ENCODE measurements around the gene UNK. TPM values are rescaled to one million over a fixed set of nuclear protein-coding genes. Genes with fewer than 3 reads are reported as not detected.

The UNK gene
- total RNA-seq, 6 experiments from 2014 or later = 5.8 to 29.2 (median 11.1) TPM

GRCh38 chr17:75807861-75808260, 23.3 kb downstream of the UNK start:
- Histone ChIP-seq H3K27ac (no peak overlapping the region), H3K27me3 (no peaks in the 10 kb centered on the region), H3K9me3 (no peaks in the 10 kb centered on the region), H3K36me3 (peaks cover 0 to 16% (median 5%) of the 10 kb centered on the region in 4 donors), H3K4me3 (no peak overlapping the region), H3K4me1 (peaks cover 0 to 16% (median 7%) of the 10 kb centered on the region in 4 donors)
- 94% methylated on average over 2 of the region's 3 CpGs for WGBS (ENCODE audit: insufficient coverage, low coverage, low lambda C conversion rate, missing lambda C conversion rate)
- intact Hi-C loops (cut with DNase I) = no loop called here
- ATAC-seq (no peak), DNase-seq (peak in 1 of 3 donors; percentile 5)
- TF ChIP-seq POLR2A (IDR thresholded peaks at IDR 0.05) = no peak
- no peak for TF ChIP-seq CTCF (IDR thresholded peaks at IDR 0.05)

- peaks cover 0 to 22% (median 11%) of the 10 kb centered on the region in 4 donors for H3K36me3 ChIP-seq
- H3K4me1 ChIP-seq = peaks cover 0 to 16% (median 7%) of the 10 kb centered on the region in 4 donors
- DNase-seq = no peak
- H3K27me3 ChIP-seq = no peaks in the 10 kb centered on the region
- no peaks in the 10 kb centered on the region for H3K9me3 ChIP-seq
- ATAC-seq = no peak
- H3K27ac ChIP-seq = no peak overlapping the region
- WGBS (ENCODE audit: insufficient coverage, low coverage, low lambda C conversion rate, missing lambda C conversion rate) = 90% methylated on average over 4 of the region's 4 CpGs
- intact Hi-C loops (cut with DNase I) = no loop called here
- H3K4me3 ChIP-seq = no peak overlapping the region
- no peak for TF ChIP-seq CTCF (IDR thresholded peaks at IDR 0.05)
- TF ChIP-seq POLR2A (IDR thresholded peaks at IDR 0.05) = no peak
Measured at GRCh38 chr17:75808549-75808904, 23.9 kb downstream of the UNK start.

GRCh38 chr17:75808905-75809621, 24.5 kb downstream of the UNK start:
- intact Hi-C loops (cut with DNase I) = no loop called here
- Histone ChIP-seq H3K27me3 (no peaks in the 10 kb centered on the region), H3K27ac (peak overlapping the region in 2 of 3 donors; percentile 16 to 68), H3K36me3 (peaks cover 0 to 27% (median 11%) of the 10 kb centered on the region in 4 donors), H3K9me3 (no peaks in the 10 kb centered on the region), H3K4me1 (peaks cover 0 to 16% (median 7%) of the 10 kb centered on the region in 4 donors), H3K4me3 (no peak overlapping the region)
- ATAC-seq (peak; percentile 83 to 95 (median 90)), DNase-seq (peak in 2 of 3 donors; percentile 79 to 84)
- no peak for TF ChIP-seq POLR2A (IDR thresholded peaks at IDR 0.05)
- TF ChIP-seq CTCF (IDR thresholded peaks at IDR 0.05) = no peak
- WGBS (ENCODE audit: insufficient coverage, low coverage, low lambda C conversion rate, missing lambda C conversion rate) = 57% methylated on average over 12 of the region's 18 CpGs

- ATAC-seq (peak; percentile 23 to 67 (median 38)), DNase-seq (peak in 1 of 3 donors; percentile 67)
- no peak for TF ChIP-seq POLR2A (IDR thresholded peaks at IDR 0.05)
- no peak for TF ChIP-seq CTCF (IDR thresholded peaks at IDR 0.05)
- no peaks in the 10 kb centered on the region for H3K27me3 ChIP-seq
- WGBS (ENCODE audit: insufficient coverage, low coverage, low lambda C conversion rate, missing lambda C conversion rate) = no CpG with 5 or more reads among the region's 24 CpGs
- H3K4me3 ChIP-seq = no peak overlapping the region
- peaks cover 0 to 27% (median 11%) of the 10 kb centered on the region in 4 donors for H3K36me3 ChIP-seq
- peaks cover 0 to 16% (median 7%) of the 10 kb centered on the region in 4 donors for H3K4me1 ChIP-seq
- no peaks in the 10 kb centered on the region for H3K9me3 ChIP-seq
- intact Hi-C loops (cut with DNase I) = no loop called here
- peak overlapping the region in 2 of 3 donors; percentile 16 to 68 for H3K27ac ChIP-seq
Measured at GRCh38 chr17:75809631-75810111, 25.1 kb downstream of the UNK start.

Measured in right lobe of liver (tissue), 6 donors.